AG08396 (cell line): Measurements from ENCODE around the gene ZNF418.

Source experiments
- DNase-seq: peaks from one replicate; pipeline ENCODE4 v3.0.0; 2012; ENCODE audit warnings: low spot score, mixed read lengths

ZNF418 gene

DNA sequence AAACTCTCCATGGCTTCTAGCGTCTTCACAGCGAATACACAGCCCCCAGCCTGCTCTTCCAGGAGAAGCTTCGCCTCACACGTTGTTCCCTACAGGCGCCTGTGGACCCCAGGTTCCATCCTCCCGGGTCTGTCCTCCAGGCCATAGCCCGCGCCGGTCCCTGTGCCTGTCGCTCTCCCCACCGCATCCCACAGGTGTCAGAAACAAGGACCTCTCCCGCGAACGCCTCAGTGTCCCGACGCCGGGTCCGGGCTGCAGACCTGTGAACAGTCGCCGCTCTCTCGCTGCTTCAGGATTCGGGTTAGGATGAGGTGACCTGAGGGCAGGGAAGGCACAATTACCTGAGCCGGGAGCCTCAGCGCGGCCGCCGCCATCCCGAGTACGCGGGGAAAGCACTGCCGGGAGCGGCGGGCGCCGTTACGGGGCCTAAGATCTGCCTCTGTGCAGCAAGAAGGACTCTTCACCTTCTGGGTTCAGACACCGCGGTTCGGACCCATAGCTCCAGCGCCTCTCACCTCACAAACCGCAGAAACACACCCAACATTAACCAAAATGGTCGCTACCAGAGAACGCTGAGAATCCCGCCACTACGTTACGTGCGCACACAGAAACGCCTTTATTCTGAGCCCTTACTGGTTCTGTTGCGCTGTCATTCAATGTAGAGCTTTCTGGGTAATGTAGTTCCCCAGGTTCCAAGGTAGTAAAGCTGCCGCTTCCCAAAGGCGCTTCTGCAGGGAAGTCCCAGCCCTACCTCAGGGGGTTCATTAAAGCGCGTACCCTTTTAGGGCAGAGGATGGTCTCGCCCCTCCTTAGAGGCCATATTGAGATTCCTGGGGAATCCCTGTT is at the start of gene ZNF418:
Gene ZNF418, minus strand, starts transcription at position 583 of the 846 bp plus-strand sequence. CDS start 1,580 bp downstream, outside the sequence.
- DNase-seq = peak; percentile 70

DNA sequence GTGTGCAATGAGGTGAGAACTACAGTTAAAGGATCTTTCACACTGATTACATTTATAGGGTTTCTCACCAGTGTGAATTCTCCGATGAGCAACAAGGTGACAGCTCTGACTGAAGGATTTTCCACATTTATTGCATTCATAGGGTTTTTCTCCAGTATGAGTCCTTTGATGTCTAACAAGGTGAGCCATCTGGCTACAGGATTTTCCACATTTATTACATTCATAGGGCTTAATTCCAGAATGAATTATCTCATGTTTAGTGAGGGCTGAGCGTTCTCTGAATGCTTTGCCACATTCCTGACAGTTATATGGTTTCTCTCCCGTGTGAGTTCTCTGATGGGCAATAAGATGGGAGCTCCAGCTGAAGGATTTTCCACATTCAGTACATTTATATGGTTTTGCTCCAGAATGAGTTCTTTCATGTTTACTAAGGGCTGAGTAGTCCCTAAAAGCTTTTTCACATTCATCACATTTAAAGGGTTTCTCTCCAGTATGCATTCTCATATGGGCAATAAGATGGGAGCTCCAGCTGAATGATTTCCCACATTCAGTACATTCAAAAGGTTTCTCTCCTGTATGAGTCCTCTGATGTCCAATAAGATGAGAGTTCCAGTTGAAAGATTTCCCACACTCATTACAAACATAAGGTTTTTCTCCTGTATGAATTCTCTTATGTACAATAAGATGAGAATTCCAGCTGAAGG is 43.5 kb upstream of the ZNF418 start:
- no peak for DNase-seq

DNA sequence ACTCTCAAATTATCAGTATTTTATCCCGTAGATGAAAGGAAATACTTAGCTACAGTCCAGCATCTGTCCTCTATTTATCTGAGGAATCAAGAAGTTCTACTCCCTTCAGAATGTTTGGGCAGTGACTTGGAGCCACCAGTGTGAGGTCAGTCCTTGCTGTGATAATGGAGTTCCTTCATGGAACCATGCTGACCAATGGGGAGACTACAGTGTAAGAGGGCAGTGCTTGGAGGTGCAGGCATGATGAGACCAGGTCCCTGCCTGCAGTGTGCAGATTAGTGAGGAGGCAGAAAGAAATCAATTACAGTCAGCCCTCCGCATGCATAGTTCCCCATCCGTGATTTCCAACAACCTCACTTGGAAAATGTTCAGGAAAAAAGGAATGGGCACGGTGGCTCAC is 39.2 kb upstream of the ZNF418 start, which contains the start of gene C19orf18:
Gene C19orf18, minus strand, starts transcription at position 101 of the 400 bp plus-strand sequence. CDS start 102 bp downstream, outside the sequence.
- DNase-seq = no peak

DNA sequence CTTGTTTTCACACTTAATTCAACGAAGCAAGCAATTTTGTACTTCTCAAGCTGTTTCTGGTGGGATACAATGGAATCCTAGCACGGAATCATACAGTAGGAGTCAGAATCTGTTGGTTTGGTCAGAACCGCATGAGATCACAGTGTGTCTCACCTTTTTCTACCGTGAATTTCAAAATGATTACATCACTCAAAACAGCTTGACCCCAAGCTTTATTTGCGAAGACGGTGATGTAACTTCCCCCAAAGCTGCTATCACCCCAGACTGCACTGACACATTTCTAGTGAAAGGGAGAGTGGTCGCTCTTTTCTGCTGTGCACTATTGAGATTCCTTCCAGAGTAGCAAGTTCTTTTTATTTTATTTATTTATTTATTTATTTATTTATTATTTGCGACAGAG is 29.6 kb upstream of the ZNF418 start:
- DNase-seq = no peak

DNA sequence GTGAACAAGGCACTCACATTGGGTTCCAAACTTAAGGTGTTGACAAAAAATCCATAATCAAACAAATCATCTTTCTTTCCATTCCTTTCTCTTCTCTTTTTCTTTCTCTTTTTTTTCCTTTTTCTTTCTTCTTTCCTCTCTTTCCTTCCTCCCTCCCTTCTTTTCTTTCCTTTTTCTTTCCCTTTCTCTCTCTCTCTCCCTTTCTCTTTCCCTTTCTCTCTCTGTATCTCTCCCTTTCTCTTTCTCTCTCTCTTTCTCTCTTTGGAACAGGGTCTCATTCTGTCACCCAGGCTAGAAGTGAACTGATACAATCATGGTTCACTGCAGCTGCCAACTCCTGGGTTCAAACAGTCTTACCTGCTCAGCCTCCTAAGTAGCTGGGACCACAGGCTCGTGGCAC is 26.6 kb upstream of the ZNF418 start:
- DNase-seq = no peak

DNA sequence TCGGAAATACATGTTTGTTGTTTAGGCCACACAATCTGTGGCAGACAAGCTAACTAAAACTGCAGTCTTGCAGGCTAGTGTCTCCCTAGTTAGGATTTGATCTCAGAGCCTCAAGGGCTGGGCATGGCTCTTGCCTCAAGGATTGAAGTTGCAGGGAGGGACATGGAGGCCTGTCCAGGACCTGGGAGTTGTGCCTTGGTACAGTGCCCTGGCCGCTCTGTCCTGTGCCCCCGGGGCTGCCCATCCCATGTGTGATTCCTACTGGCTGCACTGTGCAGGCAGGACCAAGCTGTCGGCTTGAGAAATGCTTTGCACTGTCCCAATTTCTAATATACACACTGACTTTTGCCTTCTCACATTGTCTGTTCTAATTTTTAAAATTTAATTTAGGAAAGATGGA is 19.8 kb upstream of the ZNF418 start:
- no peak for DNase-seq

DNA sequence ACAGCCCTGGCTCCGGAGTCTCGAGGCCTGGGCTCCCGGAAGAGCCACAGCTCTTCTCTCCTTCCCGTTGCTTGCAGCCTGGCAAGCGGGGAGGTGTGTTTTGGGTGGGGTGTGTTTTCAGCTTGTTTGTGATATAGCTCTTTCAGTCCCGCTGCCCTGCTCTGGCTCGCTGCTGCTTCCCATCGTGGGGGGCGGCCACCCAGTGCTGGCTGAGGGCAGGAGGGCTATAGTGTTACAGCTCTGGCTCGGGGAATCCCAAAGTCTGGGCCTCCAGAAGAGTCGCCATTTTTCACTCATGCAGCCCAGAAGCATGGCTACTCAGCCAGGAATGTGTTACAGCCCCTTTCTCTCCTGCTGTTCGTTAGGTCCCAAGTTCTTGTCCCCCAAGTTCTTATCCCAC is 14.5 kb upstream of the ZNF418 start:
- DNase-seq = no peak

DNA sequence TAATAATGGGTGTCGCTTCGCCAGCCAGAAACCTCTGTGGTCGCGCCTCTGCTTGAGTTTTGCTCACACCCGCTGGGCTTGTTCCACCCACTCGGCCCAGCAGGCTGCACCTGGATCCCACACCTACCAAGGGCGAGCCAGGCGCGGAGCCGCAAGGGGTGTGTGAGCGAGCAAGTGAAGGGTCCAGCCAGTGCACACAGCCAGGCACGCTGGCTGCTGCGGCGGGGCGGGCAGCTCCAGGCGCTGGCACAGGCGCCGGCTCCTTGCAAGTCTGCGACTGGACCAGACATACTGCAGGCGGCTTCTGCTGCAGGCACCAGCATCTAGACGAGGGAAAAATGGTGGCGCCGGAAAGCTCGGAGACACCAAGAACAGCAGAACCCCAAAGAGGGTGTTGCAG is 14.1 kb upstream of the ZNF418 start:
- DNase-seq = no peak

DNA sequence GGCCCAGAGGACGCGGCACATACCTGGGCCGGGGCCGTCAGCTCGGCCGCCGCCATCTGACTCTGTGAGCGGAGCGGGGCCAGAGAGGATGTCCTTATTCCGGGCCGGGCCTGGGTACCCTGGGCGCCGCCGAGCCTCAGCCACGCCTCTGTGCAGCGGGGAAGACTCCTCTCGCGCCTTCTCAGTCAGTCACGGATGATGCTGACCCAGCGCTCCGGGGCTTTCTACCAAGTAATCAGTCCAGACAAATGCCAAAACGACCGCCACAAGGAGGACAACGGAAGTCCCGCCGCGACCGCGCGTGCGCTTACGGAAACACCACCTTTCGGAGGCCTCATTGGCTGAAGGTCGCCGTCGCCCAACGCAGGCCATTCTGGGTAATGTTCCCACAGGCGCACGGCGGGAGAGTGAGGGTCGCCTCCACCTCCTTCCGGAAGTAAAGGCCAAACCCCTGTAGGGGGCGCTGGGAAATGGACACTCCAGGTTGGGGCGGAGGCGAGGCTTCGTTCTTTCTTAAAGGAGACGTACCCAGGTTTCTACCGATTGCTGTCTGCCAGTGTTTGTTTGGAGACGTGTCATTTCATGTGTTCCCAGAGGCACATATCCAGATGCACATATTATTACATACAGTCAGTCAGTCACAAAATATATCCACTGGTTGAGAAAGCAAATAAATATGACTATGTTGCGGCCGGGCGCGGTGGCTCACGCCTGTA is 12.4 kb upstream of the ZNF418 start, which contains the start of gene ZNF256:
Gene ZNF256, minus strand, starts transcription at position 288 of the 716 bp plus-strand sequence. Its CDS starts 232 bp downstream, at position 56.
- DNase-seq = peak; percentile 98

DNA sequence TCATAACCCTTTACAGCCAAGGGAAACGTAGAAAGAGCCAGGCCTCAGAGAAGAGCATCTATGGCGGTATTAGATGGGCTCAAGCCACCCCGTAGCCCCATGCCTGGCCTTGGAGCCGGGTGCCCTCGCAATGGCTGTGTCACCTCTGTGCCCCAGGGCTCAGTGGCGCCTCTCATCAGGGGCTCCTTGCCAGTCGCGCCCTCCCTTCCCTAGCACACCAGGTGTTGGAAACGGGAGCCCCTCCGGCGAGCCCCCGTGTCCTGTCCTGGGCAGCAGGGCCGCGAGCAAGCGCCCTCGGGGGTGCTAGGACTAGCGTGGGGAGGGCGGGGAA is 11.9 kb upstream of the ZNF418 start:
- peak; percentile 7 for DNase-seq

DNA sequence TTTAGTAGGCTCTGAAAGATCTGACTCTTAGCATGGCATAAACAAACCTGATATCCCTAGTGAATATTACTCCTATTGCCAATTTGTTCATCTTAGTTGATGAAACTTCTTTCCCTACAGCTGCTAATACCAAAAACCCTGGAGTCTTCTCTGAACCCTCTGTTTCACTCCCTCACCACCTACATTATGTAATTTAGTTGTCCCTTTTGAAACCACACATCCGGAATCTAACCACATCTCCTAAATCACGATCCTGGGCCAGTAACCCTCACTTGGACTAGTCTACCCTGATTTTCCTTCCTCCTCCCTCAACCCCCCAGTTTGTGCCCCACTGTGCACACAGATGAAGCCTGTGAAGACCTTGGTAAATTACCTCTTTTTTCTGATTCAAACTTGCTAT is 11.1 kb upstream of the ZNF418 start:
- no peak for DNase-seq

DNA sequence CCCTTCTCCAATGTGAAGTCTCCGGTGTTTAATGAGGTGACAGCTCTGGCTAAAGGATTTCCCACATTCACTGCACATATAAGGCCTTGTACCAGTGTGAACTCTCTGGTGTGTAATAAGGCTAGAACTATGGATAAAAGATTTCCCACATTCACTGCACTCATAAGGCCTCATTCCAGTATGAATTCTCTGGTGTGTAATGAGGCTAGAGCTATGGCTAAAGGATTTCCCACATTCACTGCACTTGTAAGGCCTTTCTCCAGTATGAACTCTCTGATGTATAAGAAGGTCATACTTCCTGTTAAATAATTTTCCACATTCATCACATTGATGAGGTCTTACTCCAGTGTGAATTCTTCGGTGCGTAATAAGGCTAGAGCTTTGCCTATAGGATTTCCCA is 6.4 kb upstream of the ZNF418 start:
- DNase-seq = no peak

DNA sequence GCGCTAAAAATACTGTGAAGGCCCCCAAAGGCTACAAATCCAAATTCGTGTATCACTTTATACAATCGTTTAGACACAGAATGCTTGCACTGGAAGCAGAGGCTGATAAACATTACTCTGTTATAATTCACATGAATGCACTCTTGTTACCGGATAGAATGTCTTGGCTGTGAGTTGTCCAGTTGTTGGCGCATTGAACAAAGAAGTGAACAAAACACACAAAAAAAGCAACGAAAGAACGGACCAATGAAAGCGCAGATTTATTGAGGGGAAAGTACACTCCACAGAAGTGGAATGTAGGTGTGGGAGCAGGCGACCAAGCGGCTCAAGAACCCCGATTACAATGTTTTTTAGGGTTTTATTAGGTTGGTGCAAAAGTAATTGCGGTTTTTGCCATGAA is 529 bp upstream of the ZNF418 start:
- DNase-seq = no peak

DNA sequence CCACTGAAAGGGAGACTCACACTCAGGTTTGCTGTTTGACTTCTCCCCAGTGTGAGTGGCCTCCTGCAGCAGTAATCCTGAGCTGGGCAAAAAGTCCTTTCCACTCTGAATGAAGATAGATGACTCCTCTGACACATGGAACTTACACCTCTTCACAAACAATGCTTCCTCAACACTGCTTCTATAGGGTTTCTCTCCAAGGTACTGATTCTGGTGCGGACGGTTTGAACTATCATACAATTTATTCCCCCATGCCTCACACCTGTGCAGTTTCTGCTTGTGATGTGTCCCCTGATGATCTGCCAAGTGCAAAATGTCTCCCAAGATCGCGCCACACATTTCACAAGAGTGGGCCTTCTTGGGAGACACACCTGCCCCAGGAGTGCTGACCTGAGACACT is 7.6 kb downstream of the ZNF418 start:
- DNase-seq = no peak

DNA sequence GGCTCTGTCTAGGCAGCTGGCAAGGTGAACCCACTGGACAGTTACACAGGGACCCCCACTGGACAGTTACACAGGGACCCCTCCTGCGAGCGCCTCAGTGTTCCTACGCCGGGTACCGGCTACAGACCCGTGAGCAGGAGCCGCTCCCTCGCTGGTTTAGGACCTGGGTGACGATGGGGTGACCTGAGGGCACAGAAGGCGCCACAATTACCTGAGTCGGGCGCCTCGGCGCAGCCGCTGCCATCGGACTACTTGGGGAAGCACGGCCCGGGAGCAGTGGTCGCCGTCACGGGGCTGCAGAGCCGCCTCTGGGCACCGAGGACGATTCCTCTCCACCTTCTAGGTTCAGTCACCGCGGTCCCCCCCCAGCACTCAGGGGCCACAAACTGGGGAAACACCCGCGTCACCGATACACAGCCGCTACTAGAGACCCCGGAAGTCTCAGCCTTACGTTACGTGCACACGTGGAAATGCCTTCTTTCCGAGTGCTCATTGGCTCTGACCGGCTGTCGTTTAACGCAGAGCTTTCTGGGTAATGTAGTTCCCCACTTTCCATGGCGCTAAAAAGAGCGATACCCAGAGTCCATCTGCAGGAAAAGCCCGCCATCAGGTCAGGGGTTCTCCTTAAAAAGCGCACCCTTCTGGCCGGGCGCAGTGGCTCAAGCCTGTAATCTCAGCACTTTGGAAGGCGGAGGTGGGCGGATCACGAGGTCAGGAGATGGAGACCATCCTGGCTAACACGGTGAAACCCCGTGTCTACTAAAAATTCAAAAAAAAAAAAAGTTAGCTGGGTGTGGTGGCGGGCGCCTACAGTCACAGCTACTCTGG is 18.8 kb downstream of the ZNF418 start, which contains the start of gene ZNF417:
Gene ZNF417, minus strand, starts transcription at position 425 of the 828 bp plus-strand sequence. Its CDS starts 181 bp downstream, at position 244.
- peak; percentile 91 for DNase-seq

DNA sequence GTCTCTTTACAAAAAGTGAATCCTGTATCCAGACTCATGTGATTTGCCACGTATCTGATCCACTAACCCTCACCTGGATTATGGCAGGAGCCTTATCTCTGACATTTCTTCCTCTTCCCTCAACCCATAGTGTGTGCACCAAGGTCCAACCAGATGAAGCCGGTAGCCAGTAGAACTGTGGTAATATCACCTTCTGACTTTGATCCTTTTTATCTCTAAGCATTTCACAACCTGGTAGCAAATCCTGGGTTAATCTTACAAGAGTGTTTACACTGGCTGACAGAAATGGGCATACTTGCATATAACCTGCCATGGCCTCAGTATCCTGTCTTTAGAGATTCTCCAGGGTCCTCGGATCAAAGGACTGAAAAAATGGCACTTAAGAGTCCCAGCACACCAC is 20.7 kb downstream of the ZNF418 start:
- no peak for DNase-seq

DNA sequence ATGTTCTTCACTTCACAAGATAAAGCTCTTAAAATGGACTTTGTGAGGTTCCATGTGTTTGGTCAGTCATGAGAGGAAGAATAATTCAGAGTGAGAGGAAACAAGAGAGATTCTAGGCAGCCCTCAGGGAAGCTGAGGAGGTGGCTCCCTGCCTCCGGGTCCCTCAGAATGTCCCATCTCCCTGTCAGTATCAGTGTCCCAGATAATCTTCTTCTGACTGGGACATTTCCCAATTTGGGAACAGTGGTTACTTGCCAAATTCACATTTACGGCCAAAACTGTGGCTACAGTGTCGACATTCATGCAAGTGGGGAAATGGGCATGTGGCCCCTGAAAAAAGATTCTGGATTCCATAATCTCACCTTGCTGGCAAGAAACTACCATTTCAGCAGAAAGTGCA is 27.8 kb downstream of the ZNF418 start:
- no peak for DNase-seq

DNA sequence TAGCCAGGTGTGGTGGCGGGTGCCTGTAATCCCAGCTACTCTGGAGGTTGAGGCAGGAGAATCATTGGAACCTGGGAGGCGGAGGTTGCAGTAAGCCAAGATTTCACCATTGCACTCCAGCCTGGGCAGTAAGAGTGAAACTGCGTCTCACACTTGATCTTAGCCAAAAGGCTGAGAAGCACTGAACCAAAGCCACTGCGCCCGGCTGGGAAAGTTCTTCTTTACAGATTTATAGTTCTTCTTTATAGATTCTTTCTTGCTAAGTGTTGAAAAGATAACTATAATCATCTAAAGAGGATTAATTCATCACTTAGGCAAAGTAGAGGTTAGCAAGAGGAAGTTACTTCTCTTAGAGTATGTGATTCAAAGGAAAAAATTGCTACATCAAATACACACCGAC is 29.9 kb downstream of the ZNF418 start:
- no peak for DNase-seq

DNA sequence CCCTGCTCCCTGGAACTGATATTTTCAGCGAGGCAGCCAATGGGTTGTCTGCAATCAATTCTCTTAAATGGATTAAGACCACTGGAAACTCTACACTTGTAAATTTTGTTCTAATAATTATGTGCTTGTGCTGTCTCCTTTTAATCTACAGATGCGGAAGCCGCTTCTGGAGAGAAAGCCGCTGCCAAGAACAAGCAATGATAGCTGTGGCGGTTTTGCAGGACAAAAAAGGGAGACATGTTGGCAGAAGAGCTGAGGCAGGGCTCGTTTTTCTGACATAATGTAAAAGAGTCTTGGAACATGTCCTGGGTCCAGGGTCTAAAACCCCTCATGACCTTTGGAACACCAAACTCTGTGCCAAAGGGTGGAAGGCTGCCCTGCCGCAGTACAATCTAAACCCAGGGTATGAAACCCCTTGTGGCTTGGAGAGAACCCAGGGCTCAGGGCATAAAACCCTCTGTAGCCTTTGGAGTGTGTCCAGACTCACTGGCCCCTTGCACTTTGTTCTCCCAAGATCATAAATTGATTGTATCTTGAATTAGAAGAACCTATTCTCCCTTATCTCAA is 31.5 kb downstream of the ZNF418 start:
- no peak for DNase-seq

DNA sequence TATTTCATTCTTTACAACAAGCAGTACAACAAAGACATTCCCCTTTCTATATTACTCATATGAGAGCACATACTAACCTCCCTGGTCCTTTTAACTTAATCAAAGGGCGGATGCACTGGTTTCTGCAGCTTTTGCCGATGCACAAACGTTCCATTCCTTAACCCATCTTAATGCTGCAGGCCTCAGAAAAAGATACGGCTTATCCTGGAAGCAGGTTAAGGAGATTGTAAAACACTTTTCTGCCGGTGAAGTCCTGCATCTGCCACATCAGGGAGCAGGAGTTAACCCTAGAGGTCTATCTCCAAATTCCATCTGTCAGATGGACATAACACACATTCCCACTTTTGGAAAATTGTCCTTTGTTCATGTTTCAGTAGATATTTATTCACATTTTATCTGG is 34.9 kb downstream of the ZNF418 start:
- DNase-seq = no peak

DNA sequence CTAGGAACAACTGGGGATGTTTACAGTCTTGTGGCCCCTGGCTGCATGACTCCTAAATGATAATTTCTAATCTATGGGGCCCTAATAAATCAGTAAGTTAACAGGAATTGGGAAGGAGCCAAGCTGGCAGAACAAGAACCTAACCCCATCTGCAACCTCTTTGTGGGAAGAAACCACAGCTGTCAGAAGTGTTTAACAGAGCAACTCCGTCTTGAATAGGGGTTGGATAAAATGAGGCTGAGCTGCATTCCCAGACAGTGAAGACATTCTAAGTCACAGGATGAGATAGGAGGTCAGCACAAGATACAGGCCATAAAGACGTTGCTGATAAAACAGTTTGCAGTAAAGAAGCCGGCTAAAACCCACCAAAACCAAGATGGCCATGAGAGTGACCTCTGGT is 44.5 kb downstream of the ZNF418 start:
- peak; percentile 16 for DNase-seq
